Measurements from ENCODE around the gene PDZD2.
A peak's percentile ranks its signal among the peaks of the same experiment; 100 is the strongest.
"Not testable (repeated sequence)": the region's sequence is repeated elsewhere in the genome, so short reads cannot be mapped to it uniquely, and the experiment has no call there.

Gene PDZD2

DNA sequence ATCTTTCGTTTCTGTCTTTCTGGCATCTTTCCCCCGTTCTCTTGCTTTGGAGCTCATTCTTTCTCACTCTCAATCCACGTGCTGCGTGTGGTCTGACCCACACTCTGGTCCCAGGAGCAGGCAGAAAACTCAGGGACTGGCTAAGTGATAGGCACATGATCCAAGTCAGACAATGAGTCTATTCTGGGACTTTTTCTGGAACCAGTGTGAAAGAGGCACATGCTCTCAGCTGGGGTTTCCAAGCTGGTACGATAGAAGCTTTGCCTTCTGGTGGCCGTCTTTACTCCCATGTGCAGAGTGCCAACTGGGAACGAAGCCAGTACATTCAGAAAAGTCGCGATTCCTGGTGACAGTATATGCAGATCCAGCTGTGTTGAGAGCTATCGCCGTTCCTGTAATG is 94.4 kb downstream of the PDZD2 start:
- DNase-seq (ENCODE audit: low spot score), result no peak

GRCh38 chr5:31736127-31736526 is 97.2 kb downstream of the PDZD2 start:
- no peak for DNase-seq (ENCODE audit: low spot score)

GRCh38 chr5:31738199-31738598 is 99.3 kb downstream of the PDZD2 start:
- no peak for DNase-seq (ENCODE audit: low spot score)

DNA sequence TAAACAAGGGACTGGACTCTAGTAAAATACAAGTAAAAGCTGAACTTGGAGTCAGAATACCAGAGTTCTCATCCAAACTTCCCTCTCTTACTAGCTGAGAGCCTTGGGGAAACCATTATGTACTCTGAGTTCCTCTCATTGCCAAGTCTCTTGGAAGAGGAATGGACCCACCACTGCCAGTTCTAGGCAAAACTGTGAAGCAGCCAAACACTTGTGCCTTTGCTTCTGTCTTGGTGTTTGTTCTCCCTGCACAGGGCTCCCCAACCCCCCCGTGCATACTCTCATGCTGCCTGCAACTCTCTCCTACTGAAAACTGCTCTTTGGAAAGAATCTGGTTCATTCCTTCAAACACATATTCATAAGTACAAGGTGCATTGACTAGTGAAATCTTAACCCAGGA is 102.6 kb downstream of the PDZD2 start:
- DNase-seq (ENCODE audit: low spot score), result no peak

DNA sequence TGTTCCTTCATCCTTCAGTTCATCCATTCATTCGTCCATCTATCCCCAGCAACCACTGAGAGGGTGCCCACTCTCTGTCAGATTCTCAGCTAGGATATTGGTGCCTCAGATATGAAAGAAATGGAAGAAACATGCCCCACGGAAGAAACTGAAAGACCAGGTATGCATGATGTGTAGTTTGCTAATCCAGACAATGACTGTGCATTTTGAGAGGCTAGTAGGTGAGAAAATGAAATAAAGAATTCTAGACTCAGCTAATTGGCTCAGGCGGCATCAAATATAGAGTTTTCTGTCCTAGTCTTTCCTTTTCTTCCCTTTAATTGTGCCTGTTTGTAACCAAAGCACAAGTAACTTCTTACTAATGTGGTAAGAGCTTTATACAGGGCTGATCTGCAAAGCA is 104.7 kb downstream of the PDZD2 start:
- DNase-seq (ENCODE audit: low spot score), result no peak

- DNase-seq (ENCODE audit: low spot score), result no peak
Measured at GRCh38 chr5:31748458-31749172, 109.7 kb downstream of the PDZD2 start.

DNA sequence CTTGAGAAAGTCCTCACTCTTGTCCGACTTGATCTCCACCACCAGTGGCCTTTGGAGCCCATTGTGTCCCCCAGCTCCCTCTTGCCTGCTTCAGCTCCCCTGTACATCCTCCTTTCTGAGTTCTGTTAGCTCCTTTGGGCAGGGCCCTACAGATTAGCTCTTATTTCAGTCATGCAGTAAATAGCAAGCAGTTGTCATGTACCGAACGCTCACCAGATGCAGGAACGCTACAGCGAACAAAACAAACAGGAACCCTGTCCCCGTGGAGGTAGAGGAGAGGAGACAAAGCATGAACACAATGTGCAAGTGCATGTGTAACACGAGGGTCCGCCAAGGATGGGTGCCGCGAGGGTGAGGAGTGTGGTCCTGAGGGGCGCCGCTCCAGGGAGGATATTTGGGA is 111.3 kb downstream of the PDZD2 start:
- DNase-seq (ENCODE audit: low spot score), result no peak

DNA sequence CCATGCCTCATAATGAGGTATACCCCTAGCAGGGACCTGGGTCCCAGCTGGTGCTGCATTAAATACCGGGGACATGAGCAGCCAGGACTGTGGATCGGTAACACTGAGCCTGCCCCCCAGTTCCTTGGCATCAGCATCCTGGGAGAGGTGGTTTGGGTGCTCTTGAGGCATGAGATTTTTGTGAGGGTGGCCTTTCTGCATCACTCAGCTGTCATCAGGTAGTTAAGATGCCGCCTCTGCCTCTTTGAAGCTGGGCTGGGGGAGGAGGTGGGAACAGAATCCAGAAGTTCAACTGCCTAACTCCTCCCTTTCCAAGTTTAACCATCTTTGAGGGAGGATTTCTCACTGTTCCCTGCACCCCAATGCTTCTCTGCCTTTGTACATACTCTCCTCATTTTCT is 112.7 kb downstream of the PDZD2 start:
- DNase-seq (ENCODE audit: low spot score), result no peak

GRCh38 chr5:31753700-31754357 is 114.9 kb downstream of the PDZD2 start:
- DNase-seq (ENCODE audit: low spot score), result peak; percentile 43

GRCh38 chr5:31754358-31754704 is 115.4 kb downstream of the PDZD2 start:
- no peak for DNase-seq (ENCODE audit: low spot score)

DNA sequence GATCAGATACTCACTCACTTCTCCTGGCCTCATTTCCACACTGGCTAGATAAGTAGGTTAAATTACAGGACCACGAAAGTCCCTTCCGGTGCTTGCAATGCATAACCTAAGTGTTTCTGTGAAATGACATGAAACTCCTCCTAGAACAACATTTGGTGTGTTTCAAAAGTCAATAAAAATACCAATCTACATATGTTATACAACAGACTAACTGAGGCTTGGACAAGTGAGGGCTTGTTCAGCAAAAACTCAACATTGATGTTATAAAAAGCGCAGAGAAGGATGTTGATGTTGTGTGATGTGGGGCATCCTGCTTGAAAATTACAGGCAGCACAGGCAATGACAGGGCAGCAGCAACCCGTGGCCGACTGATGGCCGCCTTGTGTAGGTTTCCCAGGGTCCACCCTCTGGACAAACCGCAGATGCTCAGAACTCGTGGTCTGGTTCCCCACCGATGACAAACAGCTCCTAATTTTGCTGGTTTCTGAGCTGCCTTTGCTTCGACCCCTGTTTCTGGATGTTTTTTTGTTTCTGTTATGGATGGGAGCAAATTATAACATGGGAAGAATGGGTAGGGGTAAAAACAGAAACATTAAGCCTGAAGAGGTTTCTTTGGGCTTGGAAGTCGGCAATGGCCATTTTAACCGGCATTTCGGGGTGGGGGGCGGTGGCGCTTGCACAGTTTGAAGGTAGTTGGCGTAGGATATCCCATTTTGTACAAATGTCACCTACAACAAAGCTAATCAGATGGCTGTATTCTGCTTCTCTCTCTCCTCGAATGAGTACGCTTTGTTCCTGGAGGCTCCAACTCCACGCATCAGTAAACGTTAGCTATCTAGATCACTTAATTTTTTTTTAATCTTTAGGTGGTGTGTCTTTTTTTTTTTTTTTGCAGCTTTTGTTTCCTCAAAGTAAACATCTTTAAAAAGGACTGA is 116.1 kb downstream of the PDZD2 start:
- no peak for DNase-seq (ENCODE audit: low spot score)

GRCh38 chr5:31755676-31756230 is 116.8 kb downstream of the PDZD2 start:
- DNase-seq (ENCODE audit: low spot score), result no peak

DNA sequence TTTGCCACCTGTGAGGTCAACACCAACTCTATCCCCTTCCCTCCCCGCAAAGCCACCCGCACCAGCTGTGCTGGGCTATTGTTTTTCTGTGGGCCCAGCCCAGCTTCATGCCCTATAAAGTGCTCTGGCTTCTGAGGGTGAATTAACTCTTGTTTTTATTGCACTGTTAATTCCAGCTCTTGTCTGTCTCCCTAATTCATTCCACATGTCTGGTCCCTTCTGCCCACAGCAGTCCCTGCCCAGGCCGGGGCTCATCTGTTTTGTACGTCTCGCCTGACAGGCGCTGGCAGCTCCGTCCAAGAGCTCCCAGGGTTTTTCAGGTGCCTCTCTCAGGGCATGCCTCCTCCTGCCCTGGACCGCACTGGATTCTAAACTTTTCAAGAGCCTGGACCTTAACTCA is 118.9 kb downstream of the PDZD2 start:
- DNase-seq (ENCODE audit: low spot score), result no peak

DNA sequence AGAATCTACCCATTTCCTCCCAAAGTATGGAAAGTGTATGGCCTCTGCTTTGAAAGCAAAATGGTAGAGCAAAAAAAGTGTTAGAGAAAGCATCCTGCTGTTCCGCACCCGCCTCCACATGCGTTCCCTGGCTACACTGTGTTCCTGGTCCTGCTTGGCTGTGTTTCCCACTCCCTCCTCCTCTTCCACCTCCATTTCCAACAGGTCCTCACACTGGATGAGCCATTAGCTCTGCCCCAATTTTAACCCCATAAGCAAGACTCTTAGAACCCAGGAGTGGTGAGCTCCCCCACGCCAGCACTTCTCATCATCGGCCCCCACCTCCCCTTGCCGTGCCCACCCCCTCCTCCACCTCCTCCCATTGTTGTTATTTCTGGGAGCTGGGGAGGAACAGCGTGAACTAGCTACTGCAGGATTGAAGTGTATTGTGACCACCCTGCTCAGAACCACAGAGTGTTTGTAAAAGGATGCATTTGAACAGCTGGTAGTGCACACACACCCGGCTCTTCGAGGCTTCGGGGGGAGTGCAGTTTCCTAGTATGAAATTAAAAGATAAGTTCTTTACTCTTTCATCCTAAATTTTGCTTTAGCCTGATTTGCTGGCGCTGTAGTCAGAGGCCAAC is 120.0 kb downstream of the PDZD2 start:
- no peak for DNase-seq (ENCODE audit: low spot score)

- no peak for DNase-seq (ENCODE audit: low spot score)
Measured at GRCh38 chr5:31759925-31760324, 121.0 kb downstream of the PDZD2 start.

DNA sequence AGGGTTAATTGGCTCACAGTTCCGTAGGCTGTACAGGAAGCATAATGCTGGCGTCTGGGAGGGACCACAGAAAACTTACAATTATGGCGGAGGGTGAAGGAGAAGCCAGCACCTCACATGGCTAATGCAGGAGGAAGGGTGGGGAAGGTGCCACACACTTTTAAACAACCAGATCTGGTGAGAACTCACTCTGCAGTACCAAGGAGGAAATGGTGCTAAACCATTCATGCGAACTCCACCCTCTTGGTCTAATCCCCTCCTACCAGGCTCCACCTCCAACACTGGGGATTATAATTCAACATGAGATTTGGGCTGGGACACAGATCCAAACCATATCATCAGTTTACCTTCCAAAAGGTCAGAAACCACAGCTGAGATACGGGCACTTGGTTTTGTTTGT is 122.9 kb downstream of the PDZD2 start:
- no peak for DNase-seq (ENCODE audit: low spot score)

DNA sequence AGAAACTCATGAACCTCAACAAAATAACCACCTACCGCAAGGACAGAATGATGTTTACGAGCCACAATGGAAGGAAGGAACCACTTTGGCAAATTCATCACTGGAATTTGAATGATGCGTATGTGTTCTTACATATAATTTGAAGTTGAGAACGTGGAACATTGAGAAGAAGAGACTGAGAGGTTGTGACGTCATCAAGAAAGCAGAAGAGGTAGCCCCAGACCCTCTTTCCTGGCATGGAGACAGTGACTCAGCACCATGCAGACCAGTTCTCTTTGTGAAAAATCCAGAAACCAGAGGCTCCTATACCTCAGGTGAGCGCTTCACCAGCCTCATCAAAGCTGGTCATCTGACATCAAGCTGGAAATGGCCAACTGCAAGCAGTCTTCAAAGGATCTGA is 124.5 kb downstream of the PDZD2 start:
- no peak for DNase-seq (ENCODE audit: low spot score)

DNA sequence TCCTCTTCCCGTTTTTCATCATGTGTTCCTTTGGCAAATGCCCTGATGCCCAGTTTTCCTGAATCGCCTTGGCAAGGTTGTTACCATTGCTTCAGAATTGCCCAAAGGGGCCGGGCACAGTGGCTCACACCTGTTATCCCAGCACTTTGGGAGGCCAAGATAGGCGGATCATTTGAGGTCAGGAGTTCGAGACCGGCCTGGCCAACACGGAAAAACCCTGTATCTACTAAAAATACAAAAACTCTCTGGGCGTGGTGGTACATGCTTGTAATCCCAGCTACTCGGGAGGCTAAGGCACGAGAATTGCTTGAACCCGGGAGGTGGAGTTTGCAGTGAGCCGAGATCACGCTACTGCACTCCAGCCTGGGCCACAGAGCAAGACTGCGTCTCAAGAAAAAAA is 125.8 kb downstream of the PDZD2 start:
- DNase-seq (ENCODE audit: low spot score), result not testable (repeated sequence)

- DNase-seq (ENCODE audit: low spot score), result no peak
Measured at GRCh38 chr5:31767335-31768031, 128.6 kb downstream of the PDZD2 start.

- no peak for DNase-seq (ENCODE audit: low spot score)
Measured at GRCh38 chr5:31768046-31768445, 129.1 kb downstream of the PDZD2 start.

GRCh38 chr5:31768784-31769183 is 129.9 kb downstream of the PDZD2 start:
- DNase-seq (ENCODE audit: low spot score), result peak; percentile 29

DNA sequence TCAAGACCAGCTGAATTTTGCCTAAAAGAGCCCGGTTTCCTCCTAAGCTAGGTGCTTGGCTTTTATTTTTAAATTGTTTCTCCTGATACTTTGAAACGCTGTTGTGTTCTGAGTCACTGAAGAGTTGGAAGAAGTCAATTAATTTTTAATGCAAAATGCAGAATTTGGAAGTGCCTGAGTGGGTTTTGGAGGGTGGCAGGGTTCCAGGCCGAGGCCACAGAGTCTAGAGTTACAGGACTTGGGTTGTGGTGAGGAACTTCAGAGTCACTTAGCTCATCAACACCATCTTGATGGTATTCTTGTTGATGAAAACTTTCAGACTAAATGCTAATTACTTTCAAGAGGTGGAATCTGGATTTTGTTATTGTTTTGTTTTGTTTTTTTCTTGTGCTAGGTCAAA is 130.6 kb downstream of the PDZD2 start:
- no peak for DNase-seq (ENCODE audit: low spot score)
